HFF-Myc (cell line): ENCODE measurements around the gene MCC.

Source experiments
- DNase-seq: peaks from one replicate; pipeline ENCODE4 v3.0.0-alpha.2; 2011; ENCODE audit warnings: low read depth; ENCODE audit errors: extremely low read depth
- H3K4me3 ChIP-seq: replicated peaks from 2 replicates; pipeline ENCODE4 v1.5.1; 2011; ENCODE audit warnings: low read depth, mild to moderate bottlenecking, control low read depth, low read length
- TF ChIP-seq, protein P1 (sequence below): IDR thresholded peaks from 2 replicates; pipeline ENCODE4 v1.5.1; 2012; ENCODE audit warnings: mild to moderate bottlenecking, low read depth, low read length, control low read depth; ENCODE audit errors: missing control alignments

MCC gene

GRCh38 chr5:113085880-113086409 lies 402.3 kb downstream of the MCC start:
- DNase-seq: no peak
- TF ChIP-seq, protein P1, sequence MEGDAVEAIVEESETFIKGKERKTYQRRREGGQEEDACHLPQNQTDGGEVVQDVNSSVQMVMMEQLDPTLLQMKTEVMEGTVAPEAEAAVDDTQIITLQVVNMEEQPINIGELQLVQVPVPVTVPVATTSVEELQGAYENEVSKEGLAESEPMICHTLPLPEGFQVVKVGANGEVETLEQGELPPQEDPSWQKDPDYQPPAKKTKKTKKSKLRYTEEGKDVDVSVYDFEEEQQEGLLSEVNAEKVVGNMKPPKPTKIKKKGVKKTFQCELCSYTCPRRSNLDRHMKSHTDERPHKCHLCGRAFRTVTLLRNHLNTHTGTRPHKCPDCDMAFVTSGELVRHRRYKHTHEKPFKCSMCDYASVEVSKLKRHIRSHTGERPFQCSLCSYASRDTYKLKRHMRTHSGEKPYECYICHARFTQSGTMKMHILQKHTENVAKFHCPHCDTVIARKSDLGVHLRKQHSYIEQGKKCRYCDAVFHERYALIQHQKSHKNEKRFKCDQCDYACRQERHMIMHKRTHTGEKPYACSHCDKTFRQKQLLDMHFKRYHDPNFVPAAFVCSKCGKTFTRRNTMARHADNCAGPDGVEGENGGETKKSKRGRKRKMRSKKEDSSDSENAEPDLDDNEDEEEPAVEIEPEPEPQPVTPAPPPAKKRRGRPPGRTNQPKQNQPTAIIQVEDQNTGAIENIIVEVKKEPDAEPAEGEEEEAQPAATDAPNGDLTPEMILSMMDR: no peak
- H3K4me3 ChIP-seq: no peak overlapping the region

GRCh38 chr5:113085084-113085414 lies 403.2 kb downstream of the MCC start:
- TF ChIP-seq, protein P1: no peak
- no peak overlapping the region for H3K4me3 ChIP-seq
- no peak for DNase-seq

- DNase-seq: no peak
- TF ChIP-seq, protein P1: no peak
- H3K4me3 ChIP-seq: no peak overlapping the region
Observed at GRCh38 chr5:113084402-113085083, 403.7 kb downstream of the MCC start.

DNA sequence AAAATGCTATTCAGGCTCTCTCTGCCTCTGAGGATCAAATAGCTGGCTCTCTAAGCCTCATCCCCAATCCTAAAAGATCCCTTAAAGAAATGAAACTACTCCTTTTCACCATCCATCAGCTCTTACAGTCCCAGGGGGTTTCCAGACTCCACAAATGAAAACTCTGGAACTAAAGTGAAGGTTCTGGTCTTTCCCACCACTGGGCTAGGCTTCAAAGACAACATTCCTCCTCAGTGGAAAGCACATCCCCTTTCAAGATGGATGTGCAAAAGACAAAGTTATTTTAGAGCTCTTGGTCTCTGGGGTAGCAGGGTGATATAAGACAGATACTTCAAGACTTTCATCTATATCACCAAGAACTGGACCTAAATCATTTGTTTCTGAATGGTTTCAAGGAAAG lies 404.8 kb downstream of the MCC start:
- TF ChIP-seq, protein P1: no peak
- no peak for DNase-seq
- no peak overlapping the region for H3K4me3 ChIP-seq

DNA sequence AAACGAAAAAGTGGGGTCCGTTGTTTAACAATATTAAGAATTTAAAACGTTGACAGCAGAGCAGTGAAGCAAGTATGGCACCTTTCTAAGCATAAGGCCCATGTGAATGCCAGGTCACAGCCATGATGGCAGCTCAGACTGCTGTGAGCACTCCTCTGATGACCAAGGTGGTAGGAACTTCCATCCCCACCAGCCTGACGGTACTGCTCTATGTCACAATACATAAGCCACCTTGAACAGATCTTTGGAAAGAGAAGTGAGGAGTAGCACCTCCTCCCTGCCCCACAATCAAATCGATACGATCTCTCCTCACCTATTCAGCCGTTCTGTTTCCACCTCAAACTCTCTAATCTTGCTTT lies 405.7 kb downstream of the MCC start:
- TF ChIP-seq, protein P1: no peak
- H3K4me3 ChIP-seq: no peak overlapping the region
- DNase-seq: no peak

DNA sequence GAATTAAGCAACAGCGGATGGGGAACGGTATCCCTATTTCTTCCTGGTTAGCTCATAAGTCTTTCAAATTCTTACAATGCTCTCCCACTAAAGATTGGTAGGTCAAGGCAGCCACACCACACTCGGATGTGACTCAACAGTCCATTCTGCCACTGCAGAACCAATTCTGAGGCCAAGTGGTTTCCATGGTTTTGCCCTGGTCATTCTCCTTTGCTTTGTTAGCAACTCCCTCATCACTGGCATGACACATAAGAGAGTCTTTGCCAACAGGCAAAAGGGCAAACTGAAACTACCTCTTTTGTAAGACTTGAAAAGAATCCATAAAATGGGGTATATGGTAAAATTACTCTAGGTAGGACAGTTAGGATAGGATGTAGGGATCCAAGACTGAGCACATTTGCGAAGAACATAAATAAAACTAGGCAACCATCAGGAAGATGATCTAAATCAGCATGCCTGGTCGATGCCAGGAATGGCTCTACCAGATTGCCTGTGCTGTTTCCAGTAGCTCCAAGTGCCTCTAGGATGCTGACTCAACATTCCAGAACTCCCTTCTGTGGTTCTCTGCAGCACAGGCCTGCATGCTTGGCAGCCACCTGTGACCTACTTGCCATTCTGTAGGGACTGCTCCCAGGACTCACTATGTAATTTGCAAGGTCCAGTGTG lies 406.2 kb downstream of the MCC start:
- no peak overlapping the region for H3K4me3 ChIP-seq
- TF ChIP-seq, protein P1: no peak
- no peak for DNase-seq
